Activated CD4-positive, alpha-beta T cell treated with anti-CD3 and anti-CD28 coated beads, Interleukin-2, Interleukin-4, amounts not matched to agents 100 ng/mL and 50 ng/mL, durations not matched to agents 16 hours and 8 hours (primary cell): Measurements from ENCODE around the gene THAP4.

Experiments
- DNase-seq: peaks from one replicate; pipeline ENCODE4 v3.0.0-alpha.2; 2020; ENCODE audit warnings: low spot score

The THAP4 gene

DNA sequence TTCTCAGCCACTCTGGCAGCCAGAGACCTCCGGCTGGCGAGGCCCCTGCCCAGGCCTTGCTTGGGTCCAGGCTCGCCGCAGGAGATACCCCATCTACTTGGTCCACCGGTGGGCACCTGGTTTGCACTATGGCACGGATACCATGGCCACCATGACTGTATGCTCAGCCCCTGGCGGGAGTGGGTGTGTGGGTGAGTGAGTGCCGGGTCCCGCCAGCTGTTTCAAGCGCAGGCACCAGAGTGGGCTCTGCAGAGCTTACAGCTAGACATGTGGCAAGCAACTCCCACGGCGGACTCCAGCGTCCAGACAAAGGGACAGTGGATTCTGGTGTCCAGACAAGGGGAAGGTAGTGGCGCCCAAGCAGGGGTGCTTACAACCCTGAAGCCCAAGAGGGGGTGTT lies 2.0 kb upstream of the THAP4 start:
- DNase-seq, result no peak

DNA sequence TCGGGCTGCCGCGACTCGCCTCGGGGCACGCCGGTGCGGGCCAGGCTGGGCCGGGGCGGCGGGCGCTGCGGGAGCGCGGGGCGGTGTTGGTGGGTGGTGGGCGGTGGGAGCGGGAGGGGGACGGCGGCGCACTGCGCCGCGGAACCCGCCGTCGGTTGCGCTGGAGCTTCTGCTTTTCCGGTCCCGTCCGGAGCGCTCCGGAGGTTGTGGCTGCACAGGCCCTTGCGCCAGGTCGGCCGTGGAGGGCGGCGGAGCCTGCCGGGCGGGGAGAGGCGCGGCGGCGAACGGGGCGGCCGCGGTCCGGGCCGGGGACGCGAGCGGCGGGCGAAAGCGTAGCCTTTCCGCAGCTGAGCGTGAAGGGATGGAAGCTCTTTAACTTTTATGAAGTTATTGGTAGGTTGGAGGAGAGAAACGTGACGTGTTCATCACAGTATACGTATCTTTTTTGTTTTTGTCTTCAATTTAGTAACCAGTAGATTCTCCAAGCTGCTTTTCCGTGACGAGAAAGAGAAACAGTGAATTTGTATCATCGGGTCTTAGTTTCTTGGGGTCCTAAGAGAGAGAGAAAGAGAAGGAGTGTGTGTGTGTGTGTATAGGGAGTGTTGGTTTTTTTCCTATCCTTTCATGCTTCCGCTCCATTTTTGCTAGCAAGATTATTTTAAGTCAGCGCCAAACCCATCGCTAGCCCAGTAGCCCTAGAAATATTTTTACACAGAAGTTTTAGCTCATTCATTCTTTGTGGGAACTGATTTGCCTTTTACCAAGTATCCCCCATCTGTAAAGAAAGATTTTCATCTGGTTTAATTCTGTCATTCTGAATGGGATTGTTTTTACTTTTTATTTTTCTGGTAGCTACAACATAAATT lies 1.1 kb upstream of the THAP4 start:
- no peak for DNase-seq

DNA sequence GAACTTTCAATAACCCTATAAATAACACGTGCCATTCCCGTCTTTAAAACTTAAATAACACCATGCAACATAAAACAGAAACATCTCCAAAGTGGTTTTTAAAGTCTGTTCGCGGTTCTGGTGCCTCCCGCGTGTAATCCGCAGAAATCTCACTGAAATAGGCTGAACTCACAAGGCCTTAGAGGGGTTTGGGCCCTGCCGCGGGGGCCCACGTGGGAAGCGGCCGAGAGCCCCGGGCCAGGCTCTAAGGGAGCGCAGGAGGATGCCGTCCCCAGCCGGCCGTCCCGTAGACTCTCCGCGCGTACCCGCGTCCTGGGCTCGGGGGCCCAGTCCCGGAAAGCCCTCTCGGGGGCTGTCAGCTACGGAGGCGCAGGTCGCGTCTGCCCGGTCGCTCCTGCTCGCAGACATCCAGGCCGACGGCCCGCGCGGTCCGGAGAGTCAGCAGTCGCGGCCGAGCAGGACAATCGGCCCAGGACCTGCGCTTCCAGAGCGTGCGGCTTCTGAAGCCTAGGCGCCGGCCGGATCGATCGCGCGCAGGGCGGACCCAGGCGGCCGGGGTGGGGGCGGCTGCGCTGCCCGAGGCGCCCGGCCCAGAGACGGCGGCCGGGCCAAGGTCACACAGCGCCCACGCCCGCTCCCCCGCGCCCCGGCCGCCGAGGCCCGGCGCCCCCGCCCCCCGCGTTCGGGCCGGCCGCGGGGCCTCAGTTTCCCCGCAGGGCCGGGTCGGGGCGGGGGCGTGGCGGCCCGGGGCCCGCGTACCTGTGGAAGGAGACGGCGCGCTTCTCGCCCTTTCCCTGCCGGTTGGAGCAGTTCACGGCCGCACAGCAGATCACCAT lies 558 bp downstream of the THAP4 start:
- peak; percentile 31 for DNase-seq

DNA sequence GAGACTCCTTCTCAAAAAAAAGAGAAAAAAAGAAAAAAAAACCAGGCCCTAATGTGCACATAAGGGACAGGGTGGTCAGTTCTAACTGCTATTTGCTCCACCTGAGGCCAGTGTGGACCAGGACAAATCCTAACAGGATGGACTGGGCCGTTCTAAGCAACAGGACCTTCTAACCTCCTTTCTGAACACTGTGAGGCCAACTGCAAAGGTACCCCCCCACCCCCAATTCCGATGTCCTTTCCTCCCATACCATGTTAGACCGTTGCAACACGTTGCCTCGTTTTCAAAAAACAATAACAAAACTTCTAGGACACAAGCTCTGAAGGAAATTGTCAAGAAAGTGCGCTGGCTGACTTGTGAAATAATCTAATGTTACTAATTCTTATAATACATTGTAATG lies 1.2 kb downstream of the THAP4 start:
- DNase-seq, result no peak

DNA sequence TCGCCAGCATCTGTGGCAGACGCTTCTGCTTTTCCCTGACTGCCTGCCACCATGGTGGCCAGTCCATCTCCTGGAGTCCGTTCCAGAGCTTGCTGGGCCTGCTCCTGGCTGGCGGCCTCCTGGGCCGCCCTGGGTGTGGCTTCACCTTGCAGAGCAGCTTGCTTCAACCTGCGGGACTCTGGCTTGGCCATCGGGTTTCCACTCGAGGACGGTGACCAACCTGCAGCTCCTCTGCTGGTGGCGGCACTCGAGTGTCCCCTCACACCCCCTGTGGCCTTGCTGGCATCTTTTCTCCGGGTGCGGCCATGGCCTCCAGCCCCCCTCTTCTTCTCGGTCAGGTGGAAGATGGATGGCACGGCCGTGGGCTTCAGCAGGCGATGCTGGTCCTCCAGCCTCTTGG lies 3.4 kb downstream of the THAP4 start:
- no peak for DNase-seq

DNA sequence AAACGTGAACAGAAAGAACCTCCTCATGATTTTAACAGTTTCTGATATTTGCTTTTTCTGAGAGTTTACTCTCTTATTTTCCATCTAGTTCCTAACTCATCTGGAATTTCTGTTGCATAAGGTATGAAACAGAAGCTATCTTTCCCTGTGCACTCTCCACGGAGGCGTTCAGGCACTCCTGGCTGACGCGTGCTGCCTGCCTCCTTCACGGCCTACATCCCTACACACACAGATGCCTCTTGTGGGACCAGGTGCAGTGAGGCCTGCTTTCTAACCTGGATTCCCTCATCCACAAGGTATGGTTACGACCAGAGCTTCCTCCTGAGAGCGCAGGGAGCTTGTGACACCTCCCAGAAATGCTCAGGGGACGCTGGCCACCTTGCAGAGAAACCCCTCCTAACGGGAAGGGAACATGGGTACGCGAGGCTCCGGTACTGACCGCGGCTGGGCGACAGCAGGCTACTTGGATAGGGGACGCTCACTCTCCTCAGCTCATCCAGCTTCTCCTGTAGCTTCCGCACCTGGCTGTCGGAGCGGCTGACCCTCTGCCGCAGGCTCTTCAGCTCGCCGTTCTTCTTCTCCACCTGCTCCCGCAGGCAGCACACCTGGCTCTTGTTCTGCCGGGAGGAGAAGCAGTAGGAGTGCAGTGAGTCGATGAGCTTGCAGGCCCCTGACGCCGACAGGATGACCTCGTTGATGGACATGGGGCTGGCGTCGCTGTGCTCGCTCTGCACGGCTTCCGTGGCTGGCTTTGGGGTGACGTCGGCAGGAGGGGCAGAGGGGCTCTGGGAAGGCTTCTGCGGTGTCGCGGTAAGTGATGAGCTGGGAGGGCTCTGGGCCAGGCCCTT lies 4.3 kb downstream of the THAP4 start:
- DNase-seq, result no peak

DNA sequence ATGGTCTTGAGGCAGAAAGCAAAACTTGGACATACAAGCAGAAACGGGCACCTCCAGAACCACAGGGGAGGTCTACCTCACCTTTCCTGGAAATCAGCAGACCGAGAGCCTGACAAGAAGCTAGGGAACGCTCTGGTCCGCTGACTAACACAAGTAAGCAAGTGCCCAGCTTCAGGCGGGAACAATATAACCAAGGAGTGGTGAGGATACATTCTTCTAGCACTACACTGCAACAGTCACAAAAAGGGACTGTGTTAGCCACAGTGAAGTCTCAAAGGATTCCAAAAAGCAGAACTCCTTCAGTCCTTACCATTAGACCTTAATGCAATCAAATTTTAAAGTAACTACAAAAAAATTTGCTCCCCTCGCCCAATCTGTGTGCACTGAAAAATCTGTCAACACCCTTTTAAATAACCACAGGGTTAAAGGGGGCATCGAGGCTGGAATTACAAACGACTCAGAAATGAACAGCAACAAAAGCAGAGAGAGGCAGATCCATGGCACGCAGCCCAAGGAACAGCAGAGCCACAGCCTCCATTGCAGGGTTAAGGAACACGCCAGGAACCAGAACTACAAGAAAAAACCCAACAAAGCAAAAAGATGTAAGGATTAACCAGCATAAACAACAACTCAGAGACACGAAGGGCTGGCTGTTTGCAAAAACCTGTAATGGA lies 7.1 kb downstream of the THAP4 start:
- no peak for DNase-seq

DNA sequence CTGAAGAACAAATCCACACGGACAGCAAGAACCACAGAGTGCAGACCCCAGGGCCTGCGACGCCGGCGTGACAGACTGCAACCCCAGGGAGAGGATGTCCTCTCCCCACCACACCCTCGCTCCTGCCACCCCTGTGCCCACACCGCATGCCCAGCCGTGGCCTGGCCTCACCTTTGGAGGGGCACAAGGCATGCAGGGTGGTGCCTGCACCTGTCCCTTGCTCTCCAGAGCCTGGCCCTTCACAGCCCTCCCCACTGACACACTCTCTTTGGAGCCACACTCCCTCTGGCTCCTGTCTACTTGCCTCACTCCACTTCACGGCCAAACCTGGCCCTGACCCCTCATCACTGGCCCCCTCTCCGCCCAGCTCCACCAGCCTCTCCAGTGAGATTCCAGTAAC lies 9.3 kb downstream of the THAP4 start:
- no peak for DNase-seq

DNA sequence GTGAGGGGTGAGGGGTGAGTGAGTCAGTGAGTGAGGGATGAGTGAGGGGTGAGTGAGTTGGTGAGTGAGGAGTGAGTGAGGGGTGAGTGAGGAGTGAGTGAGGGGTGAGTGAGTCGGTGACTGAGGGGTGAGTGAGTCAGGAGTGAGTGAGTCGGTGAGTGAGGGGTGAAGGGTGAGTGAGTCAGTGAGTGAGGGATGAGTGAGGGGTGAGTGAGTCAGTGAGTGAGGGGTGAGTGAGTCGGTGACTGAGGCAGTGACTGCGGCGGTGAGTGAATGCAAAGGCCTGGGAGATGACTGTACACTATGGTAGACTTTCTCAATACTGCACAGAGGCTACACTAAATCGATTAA lies 16.6 kb downstream of the THAP4 start:
- peak; percentile 83 for DNase-seq

DNA sequence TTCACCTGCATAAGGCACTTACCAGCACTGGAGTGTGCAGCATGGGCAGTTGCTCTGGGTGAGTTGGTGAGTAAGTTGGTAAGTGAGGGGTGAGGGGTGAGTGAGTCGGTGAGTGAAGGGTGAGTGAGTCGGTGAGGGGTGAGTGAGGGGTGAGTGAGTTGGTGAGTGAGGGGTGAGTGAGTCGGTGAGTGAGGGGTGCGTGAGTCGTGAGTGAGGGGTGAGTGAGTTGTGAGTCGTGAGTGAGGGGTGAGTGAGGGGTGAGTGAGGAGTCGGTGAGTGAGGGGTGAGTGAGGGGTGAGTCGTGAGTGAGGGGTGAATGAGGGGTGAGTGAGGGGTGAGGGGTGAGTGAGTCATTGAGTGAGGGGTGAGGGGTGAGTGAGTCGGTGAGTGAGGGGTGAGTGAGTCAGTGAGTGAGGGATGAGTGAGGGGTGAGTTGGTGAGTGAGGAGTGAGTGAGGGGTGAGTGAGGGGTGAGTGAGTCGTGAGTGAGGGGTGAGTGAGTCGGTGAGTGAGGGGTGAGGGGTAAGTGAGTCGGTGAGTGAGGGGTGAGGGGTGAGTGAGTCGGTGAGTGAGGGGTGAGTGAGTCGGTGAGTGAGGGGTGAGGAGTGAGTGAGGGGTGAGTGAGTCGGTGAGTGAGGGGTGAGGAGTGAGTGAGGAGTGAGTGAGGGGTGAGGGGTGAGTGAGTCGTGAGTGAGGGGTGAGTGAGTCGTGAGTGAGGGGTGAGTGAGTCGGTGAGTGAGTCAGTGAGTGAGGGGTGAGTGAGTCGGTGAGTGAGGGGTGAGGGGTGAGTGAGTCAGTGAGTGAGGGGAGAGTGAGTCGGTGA lies 17.1 kb downstream of the THAP4 start:
- no peak for DNase-seq

DNA sequence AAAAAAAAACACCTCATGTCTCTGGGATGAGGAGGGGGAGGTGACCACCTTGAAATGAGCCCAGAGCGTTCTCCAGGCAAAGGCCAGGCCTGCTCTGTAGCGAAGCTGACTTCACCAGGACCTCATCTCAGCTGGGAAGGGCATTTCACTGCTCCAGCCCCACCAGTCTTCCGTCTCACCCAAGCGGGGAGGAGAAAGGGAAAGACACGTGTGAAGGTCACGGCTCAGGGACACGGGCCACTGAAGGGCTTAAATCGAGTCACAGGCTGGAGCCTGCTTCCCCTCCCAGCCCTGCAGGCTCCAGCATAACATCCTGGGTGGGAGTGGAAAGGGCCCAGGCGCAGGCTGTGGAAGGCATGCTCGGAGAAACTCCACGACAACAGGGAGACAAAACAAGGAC lies 18.1 kb downstream of the THAP4 start:
- DNase-seq, result no peak

DNA sequence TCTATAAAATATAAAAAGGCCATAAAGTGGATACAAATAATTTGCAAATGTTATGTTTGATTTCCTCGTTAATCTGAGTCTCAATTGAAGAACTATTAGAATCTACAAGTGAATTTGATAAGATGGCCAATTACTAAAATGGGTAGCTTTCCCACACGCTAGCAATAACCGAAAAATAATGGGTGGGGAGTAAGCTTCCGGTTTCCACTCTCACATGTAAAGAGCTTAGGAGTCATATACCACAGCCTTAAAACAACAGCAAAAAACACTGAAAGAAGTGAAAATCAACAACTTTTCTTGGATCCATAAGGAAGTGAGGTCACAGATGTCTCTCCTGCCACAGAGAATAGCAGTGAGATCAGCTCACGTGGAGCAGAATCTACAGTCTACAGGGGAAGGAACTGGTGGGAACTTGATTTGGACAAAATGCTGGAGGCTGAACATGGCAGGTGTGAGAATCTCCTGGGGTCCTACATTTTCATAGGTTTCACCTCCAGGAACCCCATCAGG lies 18.6 kb downstream of the THAP4 start:
- DNase-seq, result peak; percentile 28

DNA sequence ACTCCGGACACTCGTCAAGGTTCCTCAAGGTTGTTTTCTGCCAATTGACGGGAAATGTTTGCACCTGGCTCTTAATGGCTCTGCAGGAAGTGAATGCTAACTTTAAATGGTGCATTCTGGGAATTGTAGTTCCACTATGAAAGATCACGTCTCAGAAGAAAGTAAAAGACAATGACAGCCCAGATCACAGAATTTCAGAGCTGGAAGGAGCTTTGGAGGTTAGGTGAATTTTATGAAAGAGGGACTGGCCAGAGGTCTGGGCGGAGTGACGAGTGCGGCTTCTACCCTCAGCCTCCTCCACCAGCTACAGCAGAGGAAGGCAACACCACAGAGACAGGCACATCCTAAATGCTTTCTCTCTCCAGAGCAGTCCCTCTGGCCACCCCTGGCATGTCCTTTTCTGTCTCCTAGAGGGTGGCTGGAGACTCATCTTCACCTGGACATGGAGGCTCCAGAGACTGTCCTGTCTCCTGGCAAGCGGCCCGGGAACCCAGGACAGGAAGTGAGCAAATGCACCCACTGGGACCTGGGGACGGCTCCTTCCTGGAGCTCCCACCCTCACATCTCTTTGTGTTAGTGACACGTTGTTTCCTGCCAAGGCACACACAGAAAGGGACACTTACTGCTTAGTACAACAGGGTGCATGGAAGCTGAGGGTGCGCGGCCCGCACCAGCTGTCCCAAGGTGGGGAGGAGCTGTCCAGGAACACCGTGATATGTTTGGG lies 19.4 kb downstream of the THAP4 start:
- peak; percentile 46 for DNase-seq

DNA sequence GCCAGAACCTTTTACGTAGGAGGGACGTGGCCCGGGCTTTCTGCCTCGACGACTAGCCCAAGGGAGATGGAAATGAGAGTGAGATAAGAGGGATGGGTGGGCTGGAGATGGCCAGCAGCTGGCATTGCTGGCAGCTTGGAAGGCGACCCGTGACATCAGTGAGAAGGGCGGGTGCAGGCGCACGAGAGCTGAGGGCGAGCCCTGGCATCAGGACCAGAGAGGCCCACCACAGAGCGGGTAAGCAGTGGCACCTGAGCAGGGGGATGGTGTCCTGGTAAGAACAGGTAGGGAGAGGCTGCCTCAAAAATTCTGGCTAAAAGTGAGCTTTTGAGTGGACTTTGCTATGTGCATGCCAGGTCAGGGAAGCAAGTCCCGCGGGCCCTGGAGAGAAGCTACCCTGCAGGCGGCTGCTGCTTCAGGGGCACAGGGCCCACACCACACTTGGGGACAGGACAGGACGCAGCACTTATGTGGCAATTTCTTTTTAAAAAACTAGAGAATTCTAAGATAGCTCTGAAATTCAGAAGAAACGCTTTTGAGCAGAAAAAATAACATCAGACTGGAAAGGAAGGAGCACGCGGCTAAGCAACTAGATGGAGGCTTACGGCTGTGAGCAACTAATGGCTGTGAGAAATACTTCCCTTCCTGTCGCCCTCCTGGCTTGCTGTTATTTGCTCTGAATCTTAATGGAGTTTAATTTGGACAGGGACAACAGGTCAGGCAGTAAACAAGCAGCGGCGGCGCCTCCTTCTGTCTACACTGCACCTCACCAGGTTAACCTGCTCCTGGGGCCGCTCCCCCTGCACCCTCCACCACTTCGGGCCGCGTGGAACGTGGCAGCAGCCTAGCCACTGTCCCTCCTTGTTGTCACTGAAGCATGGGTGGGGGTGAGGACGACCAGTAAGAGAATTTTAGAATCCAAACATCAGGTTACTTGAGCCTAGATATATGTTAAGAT lies 20.5 kb downstream of the THAP4 start:
- DNase-seq, result no peak

DNA sequence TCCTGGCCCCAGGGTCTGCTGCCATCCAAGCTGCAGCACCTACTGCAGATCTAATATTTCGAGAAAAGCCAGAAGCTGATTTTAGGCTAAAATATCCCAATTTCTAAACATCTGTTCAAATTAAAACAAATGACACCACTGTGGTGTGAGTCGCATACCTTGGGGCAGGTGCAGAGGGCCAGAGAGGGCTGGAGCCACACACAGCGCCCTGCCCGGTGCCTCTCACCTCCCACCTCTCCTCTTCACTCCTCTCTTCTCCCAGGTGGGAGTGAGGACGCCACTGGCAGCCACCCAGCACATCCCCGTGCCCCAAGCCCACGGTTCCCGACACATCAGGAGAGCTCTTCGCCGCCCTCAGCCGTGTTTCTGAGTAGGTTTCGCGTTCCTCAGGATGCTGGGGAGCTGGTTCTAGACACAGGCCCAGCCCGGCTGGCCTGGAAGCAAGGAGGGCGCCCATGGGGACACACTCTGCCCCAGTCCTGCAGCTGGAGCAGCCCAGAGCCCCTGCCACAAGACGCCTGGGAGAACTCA lies 21.4 kb downstream of the THAP4 start:
- DNase-seq, result no peak

DNA sequence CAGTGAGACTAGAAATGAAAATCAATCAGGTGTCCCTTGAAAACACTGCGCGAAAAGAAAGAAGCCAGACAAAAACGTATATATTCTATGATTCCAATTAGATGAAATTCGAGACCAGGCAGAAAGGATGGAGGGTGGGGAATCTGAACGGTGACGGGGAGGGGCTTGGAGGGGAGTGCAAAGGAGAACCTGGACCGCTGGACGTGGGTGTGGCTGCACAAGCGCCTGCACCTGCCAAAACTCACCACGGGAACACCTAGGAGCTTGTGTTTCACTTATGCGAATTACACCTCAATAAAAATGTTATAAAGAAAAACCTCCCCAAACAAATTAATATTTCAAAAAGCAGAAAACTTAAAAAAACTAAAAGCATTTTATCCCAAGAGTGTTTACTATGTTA lies 21.9 kb downstream of the THAP4 start:
- no peak for DNase-seq

DNA sequence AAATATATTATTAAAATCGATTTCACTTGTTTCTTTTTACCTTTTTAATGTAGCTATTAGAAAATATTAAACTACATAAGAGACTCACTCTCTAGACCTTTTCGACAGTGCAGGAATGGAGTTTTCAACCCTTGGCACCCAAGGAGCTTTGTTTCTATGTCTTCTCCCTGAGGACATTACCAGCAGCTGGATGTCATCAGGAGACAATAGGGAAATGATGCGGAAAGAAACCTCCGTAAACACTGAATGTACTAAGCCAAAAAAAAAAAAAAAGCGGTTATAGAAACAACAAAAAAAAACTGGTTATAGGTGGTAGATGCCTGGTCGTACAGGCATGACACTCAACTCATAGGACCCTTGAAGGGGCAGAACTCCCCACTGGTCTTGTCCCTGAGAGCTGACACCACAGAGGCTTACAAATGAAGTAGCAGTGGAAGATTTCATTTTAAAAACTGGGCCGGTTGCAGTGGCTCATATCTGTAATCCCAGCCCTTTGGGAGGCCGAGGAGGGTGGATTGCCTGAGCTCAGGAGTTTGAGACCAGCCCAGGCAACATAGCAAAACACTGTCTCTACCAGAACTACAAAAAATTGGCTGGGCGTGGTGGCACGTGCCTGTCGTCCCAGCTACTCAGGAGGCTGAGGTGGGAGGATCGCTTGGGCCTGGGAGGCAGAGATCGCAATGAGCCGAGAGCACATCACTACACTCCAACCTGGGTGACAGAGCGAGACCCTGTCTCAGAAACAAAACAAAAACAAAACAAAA lies 23.8 kb downstream of the THAP4 start:
- no peak for DNase-seq
